Common myeloid progenitor, CD34-positive (primary cell): ENCODE data around the gene PDGFB.

Source experiments
- CTCF ChIA-PET: fragments of 350-600 bp; sonication (Branson Sonifier 250); formaldehyde crosslinking; loops from one replicate; lab custom pipeline; 2021; ENCODE audit warnings: antibody characterized with exemption; lab: Charles Lee
- POLR2A ChIA-PET: fragments of 350-600 bp; sonication (Branson Sonifier 250); formaldehyde crosslinking; loops from one replicate; lab custom pipeline; 2021; ENCODE audit warnings: antibody characterized with exemption; lab: Charles Lee
- DNase-seq, 3 donors: peaks; one replicate each; pipeline versions ENCODE4 v3.0.0 to v3.0.0-alpha.2; 2013
- H3K27ac ChIP-seq, 2 experiments: 1 replicate in 1 of 2; 2 replicates in 1 of 2; pipeline ENCODE4 v1.7.0; 2013; ENCODE audit warnings: inconsistent platforms in 2 of 2, low read length in 2 of 2, mild to moderate bottlenecking in 2 of 2, low read depth in 1 of 2, moderate library complexity in 1 of 2; ENCODE audit not compliant: severe bottlenecking in 2 of 2, insufficient read depth in 1 of 2, poor library complexity in 1 of 2
- H3K27me3 ChIP-seq, 5 experiments: replicated peaks in 2 of 5; 1 replicate in 3 of 5; 2 replicates in 2 of 5; pipeline versions ENCODE4 v1.6.1 to v1.7.0; 2013; ENCODE audit warnings: low read length in 4 of 5, mild to moderate bottlenecking in 2 of 5, moderate library complexity in 2 of 5, inconsistent platforms in 1 of 5; ENCODE audit not compliant: insufficient read depth in 5 of 5, control insufficient read depth in 4 of 5
- H3K36me3 ChIP-seq, 4 experiments: 1 replicate in 2 of 4; 2 replicates in 2 of 4; pipeline versions ENCODE4 v1.6.1 to v1.7.0; 2013; ENCODE audit warnings: low read length in 3 of 4, control low read depth in 1 of 4, mild to moderate bottlenecking in 1 of 4; ENCODE audit not compliant: control insufficient read depth in 4 of 4, insufficient read depth in 4 of 4
- H3K4me1 ChIP-seq, 4 experiments: 1 replicate in 3 of 4; 2 replicates in 1 of 4; pipeline versions ENCODE4 v1.6.1 to v1.7.1; 2013; ENCODE audit warnings: low read length in 3 of 4, mild to moderate bottlenecking in 3 of 4, control low read depth in 1 of 4, inconsistent platforms in 1 of 4, moderate library complexity in 1 of 4; ENCODE audit not compliant: control insufficient read depth in 4 of 4, insufficient read depth in 4 of 4; ENCODE audit errors: control extremely low read depth in 1 of 4
- H3K4me3 ChIP-seq, 7 experiments: 1 replicate in 4 of 7; 2 replicates in 3 of 7; pipeline versions ENCODE4 v1.5.1 to v1.7.0; 2013; ENCODE audit warnings: mild to moderate bottlenecking in 7 of 7, low read length in 6 of 7, moderate library complexity in 6 of 7, inconsistent platforms in 2 of 7, low read depth in 2 of 7, control low read depth in 1 of 7; ENCODE audit not compliant: insufficient read depth in 4 of 7, control insufficient read depth in 1 of 7; ENCODE audit errors: extremely low read depth in 1 of 7
- H3K9me3 ChIP-seq, 5 experiments: 1 replicate in 4 of 5; 2 replicates in 1 of 5; pipeline versions ENCODE4 v1.6.1 to v1.7.1; 2013; ENCODE audit warnings: low read length in 4 of 5, mild to moderate bottlenecking in 2 of 5, inconsistent platforms in 1 of 5, low read depth in 1 of 5, moderate library complexity in 1 of 5; ENCODE audit not compliant: control insufficient read depth in 4 of 5, insufficient read depth in 2 of 5; ENCODE audit errors: control extremely low read depth in 1 of 5
- WGBS: methylation state at CpG from one replicate; pipeline ENCODE4 v1.1.5; 2013; ENCODE audit not compliant: insufficient coverage; 5-methylcytosine and 5-hydroxymethylcytosine counted together

Gene PDGFB

GRCh38 chr22:39181356-39181755 lies 63.4 kb downstream of the PDGFB start:
- ChIA-PET CTCF (interaction anchor here (1.0 kb wide), 1 partner anchor 138 kb away, joined by 3 read pairs; the partner anchor contains the start of gene RPL3), POLR2A (no interaction called here)
- Histone ChIP-seq H3K9me3 (peaks cover 0 to 8% (median 7%) of the 10 kb centered on the region in 5 experiments), H3K4me1 (no peaks in the 10 kb centered on the region), H3K36me3 (no peaks in the 10 kb centered on the region), H3K27me3 (peaks cover 0 to 30% (median 10%) of the 10 kb centered on the region in 5 experiments), H3K4me3 (no peak overlapping the region), H3K27ac (no peak overlapping the region)
- DNase-seq = no peak
- WGBS = 96% methylated on average over 3 of the region's 8 CpGs

- WGBS = 85% methylated on average over 19 of the region's 21 CpGs
- Histone ChIP-seq H3K4me1 (peaks cover 0 to 7% (median 4%) of the 10 kb centered on the region in 4 experiments), H3K27me3 (peaks cover 0 to 20% (median 5%) of the 10 kb centered on the region in 5 experiments), H3K36me3 (no peaks in the 10 kb centered on the region), H3K27ac (no peak overlapping the region), H3K9me3 (peaks cover 0 to 8% (median 6%) of the 10 kb centered on the region in 5 experiments), H3K4me3 (no peak overlapping the region)
- CTCF ChIA-PET = interaction anchor here (0.8 to 1.7 kb wide), 6 partner anchors 9 to 136 kb away, joined by 3 to 5 read pairs (median 3); no protein-coding TSS in a partner anchor
- POLR2A ChIA-PET = no interaction called here
- no peak for DNase-seq
Observed at GRCh38 chr22:39179841-39180335, 64.9 kb downstream of the PDGFB start.

- Histone ChIP-seq H3K27ac (no peak overlapping the region), H3K4me3 (no peak overlapping the region), H3K4me1 (peaks cover 0 to 11% (median 8%) of the 10 kb centered on the region in 4 experiments), H3K9me3 (peaks cover 0 to 8% (median 6%) of the 10 kb centered on the region in 5 experiments), H3K36me3 (no peaks in the 10 kb centered on the region), H3K27me3 (peaks cover 0 to 17% (median 3%) of the 10 kb centered on the region in 5 experiments)
- CTCF ChIA-PET = interaction anchor here (0.7 to 1.7 kb wide), 6 partner anchors 8 to 136 kb away, joined by 3 to 5 read pairs (median 4); no protein-coding TSS in a partner anchor
- POLR2A ChIA-PET = no interaction called here
- no peak for DNase-seq
- 94% methylated on average over 6 of the region's 6 CpGs for WGBS
Observed at GRCh38 chr22:39179401-39179827, 65.4 kb downstream of the PDGFB start.

- Histone ChIP-seq H3K9me3 (peaks cover 0 to 8% (median 6%) of the 10 kb centered on the region in 5 experiments), H3K4me1 (peaks cover 3 to 21% (median 17%) of the 10 kb centered on the region in 4 experiments), H3K36me3 (no peaks in the 10 kb centered on the region), H3K27ac (no peak overlapping the region), H3K4me3 (no peak overlapping the region), H3K27me3 (peaks cover 0 to 11% (median 0%) of the 10 kb centered on the region in 5 experiments)
- 97% methylated on average over 16 of the region's 19 CpGs for WGBS
- peak in 1 of 3 donors; percentile 25 for DNase-seq
- ChIA-PET POLR2A (no interaction called here), CTCF (interaction anchor here (0.7 to 1.5 kb wide), 3 partner anchors 8 to 49 kb away, joined by 3 to 4 read pairs (median 3); no protein-coding TSS in a partner anchor)
Observed at GRCh38 chr22:39178206-39179111, 66.3 kb downstream of the PDGFB start.

GRCh38 chr22:39177791-39178190 lies 67.0 kb downstream of the PDGFB start:
- peaks cover 3 to 26% (median 18%) of the 10 kb centered on the region in 4 experiments for H3K4me1 ChIP-seq
- no peak overlapping the region for H3K4me3 ChIP-seq
- H3K9me3 ChIP-seq = peaks cover 0 to 8% (median 6%) of the 10 kb centered on the region in 5 experiments
- no peaks in the 10 kb centered on the region for H3K36me3 ChIP-seq
- WGBS = 97% methylated on average over 7 of the region's 9 CpGs
- ChIA-PET CTCF (interaction anchor here (0.9 to 1.0 kb wide), 2 partner anchors 15 to 134 kb away, joined by 3 read pairs; no protein-coding TSS in a partner anchor), POLR2A (no interaction called here)
- peaks cover 0 to 11% (median 0%) of the 10 kb centered on the region in 5 experiments for H3K27me3 ChIP-seq
- H3K27ac ChIP-seq = no peak overlapping the region
- DNase-seq = no peak

GRCh38 chr22:39177456-39177775 lies 67.4 kb downstream of the PDGFB start:
- peaks cover 3 to 26% (median 18%) of the 10 kb centered on the region in 4 experiments for H3K4me1 ChIP-seq

More at GRCh38 chr22:39177456-39177775, 67.4 kb downstream of the PDGFB start:
- Histone ChIP-seq H3K36me3 (no peaks in the 10 kb centered on the region), H3K27me3 (peaks cover 0 to 9% (median 0%) of the 10 kb centered on the region in 5 experiments), H3K9me3 (peaks cover 0 to 8% (median 6%) of the 10 kb centered on the region in 5 experiments), H3K4me3 (no peak overlapping the region), H3K27ac (no peak overlapping the region)
- WGBS = 100% methylated on average over 2 of the region's 2 CpGs
- POLR2A ChIA-PET = no interaction called here
- no peak for DNase-seq
- CTCF ChIA-PET = interaction anchor here (0.9 to 2.0 kb wide), 4 partner anchors 16 to 138 kb away, joined by 3 to 10 read pairs (median 3); no protein-coding TSS in a partner anchor
